Activated CD8-positive, alpha-beta memory T cell treated with anti-CD3 and anti-CD28 coated beads, Interleukin-2, amount 50 U/mL, for 1 hour (primary cell): ENCODE measurements around the gene KRTAP5-5.
"Not testable (repeated sequence)": the region's sequence is repeated elsewhere in the genome, so short reads cannot be mapped to it uniquely, and the experiment has no call there.

Experiments used
- DNase-seq: peaks from one replicate; pipeline ENCODE4 v3.0.0-alpha.2; 2020; ENCODE audit errors: extremely low read depth

Gene KRTAP5-5

GRCh38 chr11:1629326-1630185, at the start of gene KRTAP5-5:
TSS of gene KRTAP5-5 (plus strand) at chr11:1629775. CDS start at chr11:1629841, 66 bp downstream.
- DNase-seq: no peak

- DNase-seq: no peak
Measured at GRCh38 chr11:1581976-1582375, 47.6 kb upstream of the KRTAP5-5 start.

GRCh38 chr11:1582909-1583308, 46.7 kb upstream of the KRTAP5-5 start:
- DNase-seq: not testable (repeated sequence)

GRCh38 chr11:1584661-1585370, 44.8 kb upstream of the KRTAP5-5 start, which contains the start of gene KRTAP5-1:
TSS of gene KRTAP5-1 (minus strand) at chr11:1585283. CDS start at chr11:1585249, 34 bp downstream.
- not testable (repeated sequence) for DNase-seq

GRCh38 chr11:1586699-1587098, 42.9 kb upstream of the KRTAP5-5 start:
- DNase-seq: no peak

- DNase-seq: not testable (repeated sequence)
Measured at GRCh38 chr11:1589191-1589963, 40.2 kb upstream of the KRTAP5-5 start.

GRCh38 chr11:1589996-1590395, 39.6 kb upstream of the KRTAP5-5 start:
- no peak for DNase-seq

- no peak for DNase-seq
Measured at GRCh38 chr11:1592628-1593027, 36.9 kb upstream of the KRTAP5-5 start.

- DNase-seq: not testable (repeated sequence)
Measured at GRCh38 chr11:1595994-1596575, 33.5 kb upstream of the KRTAP5-5 start.

GRCh38 chr11:1596576-1597121, 32.9 kb upstream of the KRTAP5-5 start:
- DNase-seq: not testable (repeated sequence)

- no peak for DNase-seq
Measured at GRCh38 chr11:1597331-1597993, 32.1 kb upstream of the KRTAP5-5 start.

GRCh38 chr11:1597994-1598380, 31.6 kb upstream of the KRTAP5-5 start, which contains the start of gene KRTAP5-2:
TSS of gene KRTAP5-2 (minus strand) at chr11:1598294. CDS start at chr11:1598250, 44 bp downstream.
- no peak for DNase-seq

- DNase-seq: not testable (repeated sequence)
Measured at GRCh38 chr11:1598406-1598805, 31.2 kb upstream of the KRTAP5-5 start.

- DNase-seq: no peak
Measured at GRCh38 chr11:1598816-1599215, 30.8 kb upstream of the KRTAP5-5 start.

- no peak for DNase-seq
Measured at GRCh38 chr11:1600626-1601025, 28.9 kb upstream of the KRTAP5-5 start.

GRCh38 chr11:1601663-1602062, 27.9 kb upstream of the KRTAP5-5 start:
- not testable (repeated sequence) for DNase-seq

GRCh38 chr11:1603629-1604028, 25.9 kb upstream of the KRTAP5-5 start:
- DNase-seq: no peak

- DNase-seq: no peak
Measured at GRCh38 chr11:1604181-1604580, 25.4 kb upstream of the KRTAP5-5 start.

- DNase-seq: no peak
Measured at GRCh38 chr11:1604711-1605110, 24.9 kb upstream of the KRTAP5-5 start.

GRCh38 chr11:1605923-1606322, 23.7 kb upstream of the KRTAP5-5 start:
- DNase-seq: not testable (repeated sequence)
